ENCODE results near the gene CDS2. TPM values are rescaled to one million over a fixed set of nuclear protein-coding genes. Genes with fewer than 3 reads are reported as not detected.

The CDS2 gene
- total and polyA plus RNA-seq, 10 of the 15 experiments (the other 5 are each of a cell fraction or from before 2014, with no cell fraction given): 11.5 to 94.7 (median 23.1) TPM

DNA sequence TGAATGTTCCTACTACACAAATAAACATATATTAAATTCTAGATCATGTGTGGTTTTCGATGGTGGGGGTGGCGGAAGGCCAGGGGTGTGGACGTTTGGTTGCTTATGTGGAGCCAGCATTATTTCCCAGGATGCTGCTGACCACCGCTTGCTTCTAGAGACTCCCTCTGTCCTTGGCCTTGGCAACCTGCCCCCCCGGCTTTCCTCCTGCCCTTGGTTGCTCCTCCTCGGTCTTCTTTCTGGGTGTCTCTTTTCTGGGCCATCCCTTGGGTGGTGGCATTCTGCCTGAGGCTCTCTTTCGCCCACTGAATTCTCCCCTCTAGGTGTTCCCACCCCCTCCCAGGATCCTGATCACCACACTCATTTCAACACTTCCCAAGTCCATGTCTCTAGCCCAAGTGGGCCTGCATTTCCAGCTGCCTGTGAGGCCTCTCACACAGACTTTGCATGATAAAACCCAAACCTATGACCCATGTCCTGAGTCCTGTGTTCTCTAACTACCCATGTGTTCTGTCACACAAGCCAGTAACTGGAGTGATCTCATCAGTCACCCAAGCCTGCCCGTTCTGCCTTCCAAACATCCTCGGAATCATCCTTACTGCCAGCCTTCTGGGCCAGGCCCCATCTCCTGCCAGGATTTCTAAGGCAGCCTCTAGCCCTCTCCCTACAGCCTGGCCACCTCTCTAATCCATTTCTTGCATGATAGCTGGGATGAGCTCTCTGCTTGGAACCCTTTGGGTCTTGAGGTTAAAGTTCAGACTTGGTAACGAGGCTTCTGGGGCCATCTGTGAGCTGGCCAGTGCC is 71.2 kb downstream of the CDS2 start (continued):
- TF ChIP-seq, protein P1, sequence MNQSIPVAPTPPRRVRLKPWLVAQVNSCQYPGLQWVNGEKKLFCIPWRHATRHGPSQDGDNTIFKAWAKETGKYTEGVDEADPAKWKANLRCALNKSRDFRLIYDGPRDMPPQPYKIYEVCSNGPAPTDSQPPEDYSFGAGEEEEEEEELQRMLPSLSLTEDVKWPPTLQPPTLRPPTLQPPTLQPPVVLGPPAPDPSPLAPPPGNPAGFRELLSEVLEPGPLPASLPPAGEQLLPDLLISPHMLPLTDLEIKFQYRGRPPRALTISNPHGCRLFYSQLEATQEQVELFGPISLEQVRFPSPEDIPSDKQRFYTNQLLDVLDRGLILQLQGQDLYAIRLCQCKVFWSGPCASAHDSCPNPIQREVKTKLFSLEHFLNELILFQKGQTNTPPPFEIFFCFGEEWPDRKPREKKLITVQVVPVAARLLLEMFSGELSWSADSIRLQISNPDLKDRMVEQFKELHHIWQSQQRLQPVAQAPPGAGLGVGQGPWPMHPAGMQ (IDR thresholded peaks at IDR 0.05; ENCODE audit: borderline replicate concordance): no peak
- no peak for TF ChIP-seq ZNF217 (IDR thresholded peaks at IDR 0.05)
- no peak for TF ChIP-seq BMI1 (IDR thresholded peaks at IDR 0.05; ENCODE audit: borderline replicate concordance)
- no peak for TF ChIP-seq KLF5 (IDR thresholded peaks at IDR 0.05; ENCODE audit: partially characterized antibody)
- TF ChIP-seq ZSCAN29 (IDR thresholded peaks at IDR 0.05): no peak
- TF ChIP-seq SIX5 (IDR thresholded peaks at IDR 0.05; ENCODE audit: low read depth, low read length, severe bottlenecking): no peak

DNA sequence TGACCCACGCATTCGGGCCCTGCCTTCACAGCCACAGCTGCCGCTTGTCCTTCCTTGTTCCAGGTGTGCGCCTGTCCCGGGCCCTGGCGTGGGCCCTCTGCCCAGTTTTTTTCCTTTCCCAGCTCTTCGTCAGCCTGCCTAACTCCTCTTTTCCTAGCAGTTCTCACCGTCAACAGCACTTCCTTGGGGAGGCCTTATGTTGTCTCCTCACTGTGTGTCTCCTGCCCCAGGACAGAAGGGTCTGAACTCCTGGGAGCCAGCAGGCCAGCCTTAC is 71.8 kb downstream of the CDS2 start:
- CTCF ChIA-PET: interaction anchor here (2.2 kb wide), 1 partner anchor 72 kb away, joined by 6 read pairs; no protein-coding TSS in a partner anchor
- TF ChIP-seq, protein P2, sequence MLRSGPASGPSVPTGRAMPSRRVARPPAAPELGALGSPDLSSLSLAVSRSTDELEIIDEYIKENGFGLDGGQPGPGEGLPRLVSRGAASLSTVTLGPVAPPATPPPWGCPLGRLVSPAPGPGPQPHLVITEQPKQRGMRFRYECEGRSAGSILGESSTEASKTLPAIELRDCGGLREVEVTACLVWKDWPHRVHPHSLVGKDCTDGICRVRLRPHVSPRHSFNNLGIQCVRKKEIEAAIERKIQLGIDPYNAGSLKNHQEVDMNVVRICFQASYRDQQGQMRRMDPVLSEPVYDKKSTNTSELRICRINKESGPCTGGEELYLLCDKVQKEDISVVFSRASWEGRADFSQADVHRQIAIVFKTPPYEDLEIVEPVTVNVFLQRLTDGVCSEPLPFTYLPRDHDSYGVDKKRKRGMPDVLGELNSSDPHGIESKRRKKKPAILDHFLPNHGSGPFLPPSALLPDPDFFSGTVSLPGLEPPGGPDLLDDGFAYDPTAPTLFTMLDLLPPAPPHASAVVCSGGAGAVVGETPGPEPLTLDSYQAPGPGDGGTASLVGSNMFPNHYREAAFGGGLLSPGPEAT (IDR thresholded peaks at IDR 0.05; ENCODE audit: low read depth): no peak
- no peak for TF ChIP-seq RCOR1 (conservative IDR thresholded peaks at IDR 0.05; ENCODE audit: low read depth, low read length)
- no peak for TF ChIP-seq MXI1 (IDR thresholded peaks at IDR 0.05; ENCODE audit: low read depth, low read length)
- TF ChIP-seq ZNF217 (IDR thresholded peaks at IDR 0.05): no peak
- no peak for TF ChIP-seq EED (IDR thresholded peaks at IDR 0.05; ENCODE audit: low read depth)
- TF ChIP-seq HDGF (IDR thresholded peaks at IDR 0.05): no peak
- no peak for TF ChIP-seq SIN3A (IDR thresholded peaks at IDR 0.05; ENCODE audit: low read depth, low read length)
- TF ChIP-seq, protein P3, sequence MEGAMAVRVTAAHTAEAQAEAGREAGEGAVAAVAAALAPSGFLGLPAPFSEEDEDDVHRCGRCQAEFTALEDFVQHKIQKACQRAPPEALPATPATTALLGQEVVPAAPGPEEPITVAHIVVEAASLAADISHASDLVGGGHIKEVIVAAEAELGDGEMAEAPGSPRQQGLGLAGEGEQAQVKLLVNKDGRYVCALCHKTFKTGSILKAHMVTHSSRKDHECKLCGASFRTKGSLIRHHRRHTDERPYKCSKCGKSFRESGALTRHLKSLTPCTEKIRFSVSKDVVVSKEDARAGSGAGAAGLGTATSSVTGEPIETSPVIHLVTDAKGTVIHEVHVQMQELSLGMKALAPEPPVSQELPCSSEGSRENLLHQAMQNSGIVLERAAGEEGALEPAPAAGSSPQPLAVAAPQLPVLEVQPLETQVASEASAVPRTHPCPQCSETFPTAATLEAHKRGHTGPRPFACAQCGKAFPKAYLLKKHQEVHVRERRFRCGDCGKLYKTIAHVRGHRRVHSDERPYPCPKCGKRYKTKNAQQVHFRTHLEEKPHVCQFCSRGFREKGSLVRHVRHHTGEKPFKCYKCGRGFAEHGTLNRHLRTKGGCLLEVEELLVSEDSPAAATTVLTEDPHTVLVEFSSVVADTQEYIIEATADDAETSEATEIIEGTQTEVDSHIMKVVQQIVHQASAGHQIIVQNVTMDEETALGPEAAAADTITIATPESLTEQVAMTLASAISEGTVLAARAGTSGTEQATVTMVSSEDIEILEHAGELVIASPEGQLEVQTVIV (IDR thresholded peaks at IDR 0.05; ENCODE audit: borderline replicate concordance, partially characterized antibody): no peak
- TF ChIP-seq NRF1 (conservative IDR thresholded peaks at IDR 0.05; ENCODE audit: low read depth, low read length): no peak

More for the DNA sequence above, 71.8 kb downstream of the CDS2 start:
- SMC1A ChIA-PET (ENCODE audit: uncharacterized antibody, unreplicated experiment): no interaction called here
- POLR2A ChIA-PET: no interaction called here
- H3K79me2 ChIP-seq (ENCODE audit: control insufficient read depth, insufficient read depth, low read length): no peaks in the 10 kb centered on the region
- no peak overlapping the region for H3K4me3 ChIP-seq
- H3K36me3 ChIP-seq (ENCODE audit: control insufficient read depth in 2 of 2, insufficient read depth in 2 of 2, low read length in 1 of 2): peaks cover 0 to 6% of the 10 kb centered on the region in 2 experiments; a peak in 2 of 4 replicates
- H4K20me1 ChIP-seq (ENCODE audit: control insufficient read depth, insufficient read depth): no peaks in the 10 kb centered on the region
- DNase-seq (ENCODE audit: low read depth, low spot score): no peak
- WGBS (ENCODE audit: insufficient coverage, insufficient replicate concordance, low lambda C conversion rate, missing lambda C conversion rate): 97% methylated on average over 8 of the region's 8 CpGs
- ATAC-seq: no peak
- H2AFZ ChIP-seq (ENCODE audit: control insufficient read depth, low read depth, low read length): no peak overlapping the region
- in situ Hi-C loops (cut with MboI) (no loop called here), intact Hi-C loops (cut with micrococcal nuclease; ENCODE audit: unreplicated experiment) (no loop called here)
- FAIRE-seq: no peak
- H3K27me3 ChIP-seq (replicated peaks in 1 of 2; ENCODE audit: control insufficient read depth in 2 of 2, insufficient read depth in 2 of 2, low read length in 1 of 2): no peaks in the 10 kb centered on the region
- H3K27ac ChIP-seq (ENCODE audit: control insufficient read depth, insufficient read depth): no peak overlapping the region
- H3K9ac ChIP-seq (ENCODE audit: control insufficient read depth, insufficient read depth, low read length): no peak overlapping the region
- BruUV-seq (replicated peaks): no TSS peak
- no peaks in the 10 kb centered on the region for H3K9me3 ChIP-seq (replicated peaks; ENCODE audit: control insufficient read depth, insufficient read depth, low read length)
- peaks cover 2% of the 10 kb centered on the region for H3K4me1 ChIP-seq (ENCODE audit: control insufficient read depth, insufficient read depth, low read length)
- RAD21 ChIA-PET (ENCODE audit: unreplicated experiment): interaction anchor here (1.0 kb wide), 1 partner anchor 72 kb away, joined by 3 read pairs; no protein-coding TSS in a partner anchor
- no peak overlapping the region for H3K4me2 ChIP-seq (ENCODE audit: control insufficient read depth, insufficient read depth)

Measured in GM12878 (cell line).